IPS-NIHi7 (cell line): ENCODE measurements around the gene STEEP1.

Experiments used
- DNase-seq: peaks from one replicate; pipeline ENCODE4 v3.0.0; 2012; ENCODE audit warnings: mixed read lengths; ENCODE audit errors: extremely low spot score

STEEP1 gene

DNA sequence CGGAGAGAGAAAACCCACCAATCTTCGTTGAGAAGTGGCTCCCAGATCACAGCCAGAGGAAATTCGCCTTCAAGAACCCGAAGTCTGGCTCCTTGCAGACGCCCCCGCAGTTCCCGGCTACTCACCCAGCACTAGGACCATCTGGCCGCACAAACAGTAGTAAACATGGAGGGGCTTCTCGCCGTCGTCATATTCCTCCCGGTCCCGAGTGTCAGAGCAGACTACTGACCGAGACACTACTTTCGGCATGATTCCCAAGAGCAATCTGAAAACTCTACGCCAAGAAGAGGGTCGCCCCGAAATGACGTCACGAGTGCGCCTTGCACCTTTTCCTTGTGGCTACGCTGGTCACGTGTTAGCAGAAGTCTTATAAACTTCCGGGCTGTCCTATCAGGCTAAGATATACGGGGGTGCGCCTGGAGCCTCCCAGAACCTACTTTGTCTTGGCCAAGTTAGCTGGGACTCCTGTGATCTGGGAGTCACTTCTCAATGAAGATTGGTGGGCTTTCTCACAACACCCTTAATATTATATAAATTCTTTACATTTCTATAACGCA is at the start of gene STEEP1:
TSS of gene STEEP1 (minus strand) at position 303 of the 557 bp plus-strand sequence. CDS start at position 249, 54 bp downstream.
- peak; percentile 85 for DNase-seq

- DNase-seq: no peak
These were observed 49.6 kb upstream of the STEEP1 start for GRCh38 chrX:119614776-119615175.

- DNase-seq: no peak
These were observed 41.8 kb upstream of the STEEP1 start for GRCh38 chrX:119607018-119607389.

DNA sequence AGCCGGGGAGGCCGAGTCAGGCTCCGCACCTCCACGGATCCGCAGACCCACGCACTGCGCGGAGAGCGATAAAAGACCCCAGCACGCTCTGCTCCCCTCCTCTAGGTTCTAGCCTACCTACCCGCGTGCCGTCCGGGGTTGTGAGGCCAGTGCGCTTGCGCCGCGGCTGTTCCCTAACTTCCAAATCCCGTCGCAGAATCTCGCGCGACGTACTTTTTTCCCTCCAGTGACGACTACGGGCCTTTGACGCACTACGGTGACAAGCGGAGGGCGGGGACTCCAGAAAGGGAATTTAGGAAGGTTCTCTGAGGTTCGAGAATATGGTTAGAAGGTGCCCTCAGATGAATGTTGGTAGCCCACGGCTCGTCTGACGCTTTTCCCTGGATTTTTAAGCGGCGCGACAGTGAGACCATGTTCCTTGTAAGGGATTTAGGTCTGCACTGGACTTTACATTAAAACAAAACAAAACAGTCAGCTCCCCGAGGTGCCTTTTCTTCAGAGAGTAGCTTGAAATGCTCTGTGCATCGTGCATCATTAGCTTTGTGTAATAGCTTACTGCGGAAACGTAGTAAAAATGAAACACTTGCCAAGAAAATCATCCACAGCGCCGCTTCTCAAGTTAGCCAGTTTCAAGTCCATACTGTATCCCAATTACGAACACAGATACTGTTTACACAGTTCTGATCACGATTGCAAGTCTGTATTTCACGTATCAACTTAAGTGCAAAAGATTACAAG is 41.2 kb upstream of the STEEP1 start, which contains the start of gene NKRF:
TSS of gene NKRF (minus strand) at position 145 of the 738 bp plus-strand sequence.
- DNase-seq: peak; percentile 80

DNA sequence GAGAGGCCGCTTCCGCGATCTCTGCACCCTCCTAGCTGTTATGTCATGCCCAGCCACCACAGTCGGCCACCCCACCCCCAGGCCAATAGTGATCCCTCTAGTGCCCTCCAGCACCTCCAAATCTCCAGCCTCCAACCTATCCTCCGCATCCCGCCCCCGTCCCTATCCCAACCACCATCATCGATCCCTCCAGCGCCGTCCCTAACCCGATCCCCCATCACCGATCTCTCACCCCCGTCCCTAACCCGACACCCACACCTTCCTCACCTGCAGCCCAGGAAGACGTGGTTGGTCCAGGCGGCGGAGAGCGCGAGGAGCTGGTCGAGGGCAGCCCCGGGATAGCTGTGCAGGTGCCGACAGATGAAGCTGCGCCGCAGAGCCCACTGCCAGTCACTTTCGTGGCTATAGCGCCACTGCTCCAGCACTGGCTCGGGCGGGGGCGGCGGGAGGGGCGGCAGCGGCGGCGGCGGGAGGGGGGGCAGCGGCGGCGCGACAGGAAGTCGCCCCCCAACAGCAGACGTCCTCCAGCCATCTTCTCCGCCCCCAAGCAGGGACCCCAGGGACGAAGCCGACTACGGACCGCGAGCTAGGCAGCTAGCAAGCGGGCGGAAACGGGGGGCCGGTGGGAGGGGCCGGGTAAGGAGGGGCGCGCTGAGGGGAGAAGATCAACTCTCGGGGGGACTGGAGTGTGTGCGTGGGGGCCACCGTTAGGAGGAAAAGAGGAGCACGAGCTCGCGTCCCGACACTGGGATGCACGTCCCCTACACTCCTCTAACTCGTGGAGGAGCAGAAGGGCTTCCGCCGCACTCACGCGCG is 40.5 kb upstream of the STEEP1 start:
- peak; percentile 32 for DNase-seq

DNA sequence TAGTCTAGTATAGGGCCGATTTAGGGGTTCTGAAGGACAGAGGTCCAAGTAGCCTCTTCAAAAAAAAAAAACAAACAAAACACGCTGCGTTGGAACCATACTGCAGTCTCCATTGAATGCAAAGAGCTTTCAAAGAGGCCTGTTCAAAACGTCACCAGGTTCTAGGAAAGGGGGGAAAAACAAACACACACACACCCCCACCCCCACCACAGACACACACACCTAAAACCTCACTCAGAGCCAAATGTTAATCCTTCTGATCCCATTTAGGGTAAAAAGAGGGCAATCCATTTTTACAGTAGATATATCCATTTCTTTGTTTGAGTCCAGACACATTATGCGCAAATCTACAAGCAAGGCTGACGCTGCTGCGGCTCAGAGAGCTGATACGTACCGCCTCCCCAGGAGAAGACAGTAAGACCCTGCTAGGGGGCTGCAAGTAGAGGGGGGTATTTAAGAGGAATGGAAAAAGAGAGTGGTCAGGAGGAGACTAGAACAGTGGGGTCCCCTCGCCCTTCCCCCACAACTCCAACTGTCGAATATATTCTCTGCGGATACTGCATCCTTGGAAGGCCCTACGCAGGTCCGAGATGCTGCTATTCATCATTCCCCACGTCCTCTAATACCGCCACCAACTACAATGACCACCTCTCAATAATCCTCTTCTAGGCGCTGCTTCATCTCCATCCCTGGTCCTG is 39.7 kb upstream of the STEEP1 start:
- no peak for DNase-seq

- no peak for DNase-seq
These were observed 37.6 kb upstream of the STEEP1 start for GRCh38 chrX:119602701-119603255.

- no peak for DNase-seq
These were observed 24.6 kb upstream of the STEEP1 start for GRCh38 chrX:119589810-119590209.

DNA sequence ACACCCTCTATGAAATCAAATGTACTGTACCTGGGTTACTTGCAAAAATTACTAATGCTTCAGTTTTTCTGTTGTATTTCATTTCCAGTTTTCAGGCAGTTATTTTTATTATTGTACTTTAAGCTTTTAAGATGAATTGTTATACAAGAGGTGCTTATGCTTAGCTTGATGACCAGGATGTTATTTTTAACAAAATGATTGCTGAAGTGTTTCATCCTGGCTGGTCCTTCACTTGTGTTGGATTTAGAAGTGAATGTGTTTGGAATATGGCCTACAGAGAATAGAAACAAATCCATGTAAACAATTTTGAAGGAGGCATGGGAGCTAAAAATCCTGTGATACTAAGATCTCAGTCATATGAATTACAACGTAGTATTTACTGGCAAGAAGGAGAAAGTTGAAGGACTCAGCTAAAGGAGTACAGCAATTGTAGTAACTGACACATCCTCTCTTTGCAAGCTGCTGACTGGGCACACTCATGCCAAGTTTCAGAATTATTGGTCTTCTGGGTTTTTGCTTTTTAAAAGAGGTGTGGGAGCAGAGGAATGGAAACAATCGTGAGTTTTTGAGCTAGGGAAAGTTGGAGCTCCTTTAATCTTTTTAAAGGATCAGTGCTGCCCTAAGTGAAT is 18.3 kb upstream of the STEEP1 start:
- DNase-seq: no peak

- DNase-seq: no peak
These were observed 14.2 kb upstream of the STEEP1 start for GRCh38 chrX:119579414-119579813.

DNA sequence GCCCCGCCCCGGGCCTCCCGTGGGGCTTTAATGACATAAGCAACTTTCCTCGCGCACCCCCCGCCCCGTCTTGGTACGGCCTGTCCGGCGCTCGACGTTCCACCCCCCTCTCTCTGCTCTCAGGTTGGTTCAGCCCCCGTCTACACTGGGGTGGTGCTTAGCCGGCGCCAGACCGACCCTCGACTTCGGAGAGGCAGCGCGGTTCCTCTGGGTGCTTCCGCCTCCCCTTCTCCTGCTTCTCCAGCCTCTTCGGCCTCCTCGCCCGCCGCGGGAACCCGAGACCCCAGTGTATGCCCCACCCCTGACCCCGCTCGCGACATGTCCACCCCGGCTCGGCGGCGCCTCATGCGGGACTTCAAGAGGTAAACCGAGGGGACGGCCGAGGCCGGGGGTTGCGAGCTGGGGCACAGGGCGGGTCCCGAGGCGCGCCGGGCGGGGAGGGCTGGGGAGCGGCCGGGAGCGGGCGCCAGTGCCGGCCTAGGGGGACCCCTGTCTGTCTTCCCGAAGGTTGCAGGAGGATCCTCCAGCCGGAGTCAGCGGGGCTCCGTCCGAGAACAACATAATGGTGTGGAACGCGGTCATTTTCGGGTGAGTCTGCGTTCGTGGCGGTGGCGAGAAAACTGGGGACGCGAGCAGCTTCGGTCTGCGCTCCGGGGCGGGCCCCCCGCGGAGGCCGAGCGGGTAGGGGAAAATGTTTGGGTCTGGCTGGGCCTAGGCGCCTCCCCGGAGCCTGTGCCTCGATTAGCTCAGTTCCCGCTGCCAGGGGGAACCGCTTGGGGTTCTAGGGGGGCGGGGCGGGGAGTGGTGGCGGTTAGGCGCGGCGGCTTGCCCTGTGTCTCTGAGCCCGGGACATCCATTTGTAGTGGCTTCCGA is 9.4 kb upstream of the STEEP1 start, which contains the start of gene UBE2A:
TSS of gene UBE2A (plus strand) at position 170 of the 873 bp plus-strand sequence. CDS start at position 319, 149 bp downstream.
- DNase-seq: peak; percentile 87

DNA sequence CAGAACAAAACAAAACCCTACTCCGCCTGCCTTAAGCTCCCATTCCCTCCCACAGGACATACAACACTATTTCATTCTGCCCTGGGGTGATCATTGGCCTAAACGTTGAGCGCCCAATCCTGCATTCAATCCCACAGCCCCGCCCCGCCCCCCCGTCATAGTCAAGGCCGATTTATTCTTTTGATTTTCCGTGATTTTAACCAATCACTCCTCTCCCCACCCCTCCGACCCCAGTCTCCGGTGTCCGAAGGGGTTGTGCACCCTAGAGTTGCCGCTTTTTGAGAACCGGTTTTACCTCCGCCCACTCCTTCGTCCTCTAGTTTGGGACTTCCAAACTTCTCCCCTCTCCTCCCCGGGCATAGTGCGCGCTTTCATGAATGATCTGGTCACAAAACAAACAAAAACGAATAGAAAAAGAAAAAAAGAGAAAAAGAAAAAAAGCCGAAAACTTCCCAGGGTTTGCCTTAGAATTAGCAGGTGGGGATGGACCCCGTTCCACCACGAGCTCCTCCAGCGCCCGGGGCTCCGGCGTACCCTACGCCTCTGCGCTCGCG is 8.7 kb upstream of the STEEP1 start:
- peak; percentile 22 for DNase-seq

GRCh38 chrX:119573222-119573621 is 8.0 kb upstream of the STEEP1 start:
- DNase-seq: peak; percentile 9

DNA sequence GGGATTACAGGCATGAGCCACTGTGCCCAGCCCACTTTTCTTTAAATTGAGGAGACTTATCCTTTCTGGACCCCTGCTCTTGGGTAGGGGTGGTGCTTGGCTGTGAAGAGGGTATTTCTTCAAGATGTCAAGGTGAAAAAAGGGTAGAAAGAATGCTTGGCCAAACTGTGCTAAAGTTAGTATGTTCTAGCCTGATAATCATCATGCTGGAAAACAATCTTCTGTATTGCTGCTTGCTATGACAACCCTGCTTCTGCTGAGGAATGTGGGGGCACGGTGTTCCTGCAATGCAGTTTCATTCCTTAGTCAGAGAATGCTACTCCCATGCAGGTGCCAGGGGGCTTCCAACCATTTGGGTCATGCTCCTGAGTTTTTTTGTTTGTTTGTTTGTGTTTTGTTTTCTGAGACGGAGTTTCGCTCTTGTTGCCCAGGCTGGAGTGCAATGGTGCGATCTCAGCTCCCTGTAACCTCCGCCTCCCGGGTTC is 5.2 kb upstream of the STEEP1 start:
- DNase-seq: no peak

- DNase-seq: no peak
These were observed 12.7 kb downstream of the STEEP1 start for GRCh38 chrX:119552508-119552907.

DNA sequence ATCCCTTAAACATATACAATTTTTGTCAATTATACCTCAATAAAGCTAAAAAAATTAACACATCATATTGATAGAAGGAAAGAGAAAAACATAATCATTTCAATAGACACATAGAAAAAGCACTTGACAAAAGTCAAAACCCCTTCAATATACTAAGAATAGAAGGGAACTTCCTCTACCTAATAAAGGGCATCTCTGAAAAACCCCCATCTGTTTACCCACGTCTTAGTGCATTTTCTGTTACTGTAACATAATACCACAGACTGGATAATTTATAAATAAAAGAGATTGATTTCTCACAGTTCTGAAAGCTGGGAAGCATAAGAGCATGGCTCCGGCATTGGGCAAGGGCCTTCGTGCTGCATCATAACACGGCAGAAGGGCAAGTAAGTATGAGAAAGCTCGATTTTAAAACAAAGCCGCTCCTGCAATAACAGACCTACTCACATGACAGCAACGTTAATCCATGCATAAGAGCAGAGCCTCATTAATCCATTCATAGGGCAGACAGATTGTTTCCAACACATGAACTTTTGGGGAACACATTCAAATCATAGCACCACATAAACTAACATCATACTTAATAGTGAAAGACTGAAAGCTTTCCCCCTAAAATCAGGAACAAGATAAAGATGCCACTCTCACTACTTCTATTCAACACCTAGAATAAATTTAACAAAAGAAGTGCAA is 15.7 kb downstream of the STEEP1 start:
- no peak for DNase-seq

- DNase-seq: peak; percentile 26
These were observed 24.0 kb downstream of the STEEP1 start for GRCh38 chrX:119541188-119541587.

GRCh38 chrX:119539872-119540271 is 25.3 kb downstream of the STEEP1 start:
- DNase-seq: peak; percentile 39

- no peak for DNase-seq
These were observed 27.7 kb downstream of the STEEP1 start for GRCh38 chrX:119537487-119537886.
